WERI-Rb-1 (cell line): ENCODE results near the gene WBP11.

Experiments used
- DNase-seq: peaks from one replicate; pipeline ENCODE4 v3.0.0-alpha.2; 2020
- H3K27ac ChIP-seq: fragments of 250-450 bp; sonication (Bioruptor Pico); 2 replicates; pipeline ENCODE4 v1.5.1; 2020; ENCODE audit warnings: mild to moderate bottlenecking, moderate library complexity
- H3K27me3 ChIP-seq: fragments of 250-450 bp; sonication (Bioruptor Pico); 2 replicates; pipeline ENCODE4 v1.5.1; 2021; ENCODE audit warnings: mild to moderate bottlenecking, low read depth, moderate library complexity; ENCODE audit not compliant: insufficient read depth, severe bottlenecking
- H3K36me3 ChIP-seq: fragments of 250-450 bp; sonication (Bioruptor Pico); 2 replicates; pipeline ENCODE4 v1.5.1; 2020; ENCODE audit warnings: mild to moderate bottlenecking, moderate library complexity
- H3K4me3 ChIP-seq: 2 replicates; pipeline ENCODE4 v1.5.1; 2011; ENCODE audit warnings: low read depth, mild to moderate bottlenecking, control low read depth, low read length
- H3K9me3 ChIP-seq: fragments of 250-450 bp; sonication (Bioruptor Pico); 2 replicates; pipeline ENCODE4 v1.5.1; 2021; ENCODE audit warnings: mild to moderate bottlenecking, moderate library complexity; ENCODE audit not compliant: severe bottlenecking
- CTCF ChIP-seq: IDR thresholded peaks from 2 replicates; pipeline ENCODE4 v1.5.1; 2011; ENCODE audit warnings: low read depth, mild to moderate bottlenecking, control low read depth, inconsistent platforms, low read length

The WBP11 gene

DNA sequence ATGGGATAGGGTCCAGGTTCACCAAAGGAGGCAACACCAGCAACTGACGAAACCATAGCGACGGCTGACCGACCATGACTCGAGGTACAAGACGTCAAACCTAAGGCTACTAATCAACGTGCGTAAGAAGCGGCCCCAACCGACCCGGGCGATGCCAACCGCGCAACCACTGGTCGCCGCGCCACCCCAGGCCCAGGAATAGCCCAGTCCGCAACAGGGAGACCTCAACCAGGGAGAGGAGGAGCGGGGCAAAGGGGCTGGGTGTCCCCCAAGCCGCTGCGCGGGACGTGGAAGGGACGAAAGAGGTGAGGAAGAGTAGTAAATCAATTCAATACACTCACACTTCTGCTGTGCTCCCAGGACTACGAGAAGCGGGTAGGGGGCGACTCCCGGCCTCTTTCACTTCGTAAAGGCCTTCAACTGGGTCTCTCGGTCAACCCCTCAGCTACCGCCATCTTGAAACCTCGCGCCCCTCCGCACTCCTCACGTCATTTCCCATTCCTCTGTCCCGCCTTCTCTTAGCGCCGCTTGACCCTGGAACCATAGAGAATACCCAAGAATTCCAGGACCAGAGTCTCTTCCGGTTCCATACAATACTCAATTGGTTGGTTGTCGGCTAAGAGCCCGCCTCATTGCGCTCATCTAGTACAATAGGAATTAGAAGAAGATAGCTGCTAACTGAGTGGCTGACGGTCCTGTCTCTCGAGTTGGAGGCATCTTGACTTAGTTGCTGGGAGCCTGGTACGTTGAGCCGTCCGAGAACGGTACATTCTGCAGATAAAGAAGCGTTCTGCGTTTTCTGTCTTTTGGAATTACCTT, at the start of gene WBP11, which contains the start of gene C12orf60:
WBP11 (minus strand) TSS at position 468 of the 819 bp plus-strand sequence. CDS start 2,095 bp downstream, outside the sequence.
C12orf60 (plus strand) TSS at position 660 of the 819 bp plus-strand sequence. CDS start 19,266 bp downstream, outside the sequence.
- TF ChIP-seq CTCF = no peak
- Histone ChIP-seq H3K27me3 (no peaks in the 10 kb centered on the region), H3K9me3 (no peaks in the 10 kb centered on the region), H3K4me3 (peak within 1 kb of the TSS; percentile 79), H3K27ac (peak within 1 kb of the TSS; percentile 97), H3K36me3 (peaks cover 36% of the 10 kb centered on the region)
- peak; percentile 95 for DNase-seq

DNA sequence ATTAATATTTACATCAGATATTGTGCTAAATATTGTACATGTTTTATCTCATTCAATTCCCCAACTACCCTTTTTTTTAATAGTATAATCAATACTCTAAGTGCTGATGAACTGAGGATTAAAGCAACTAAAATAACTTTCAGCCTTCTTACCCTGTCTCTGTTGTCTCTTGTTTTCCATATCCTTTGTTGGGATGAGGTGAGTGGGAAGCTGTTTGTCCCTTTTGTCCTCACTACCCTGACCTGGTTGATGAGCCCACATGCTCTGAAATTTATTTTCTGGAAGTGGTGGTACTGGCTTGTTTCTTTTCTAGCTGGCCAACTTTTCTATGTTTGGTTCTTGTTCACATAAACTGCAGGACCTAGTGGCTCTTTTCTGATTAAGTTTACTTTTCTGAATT, 49.6 kb upstream of the WBP11 start:
- H3K27ac ChIP-seq = no peak overlapping the region
- no peaks in the 10 kb centered on the region for H3K9me3 ChIP-seq
- no peak overlapping the region for H3K4me3 ChIP-seq
- DNase-seq = no peak
- no peaks in the 10 kb centered on the region for H3K27me3 ChIP-seq
- TF ChIP-seq CTCF = no peak
- H3K36me3 ChIP-seq = no peaks in the 10 kb centered on the region

DNA sequence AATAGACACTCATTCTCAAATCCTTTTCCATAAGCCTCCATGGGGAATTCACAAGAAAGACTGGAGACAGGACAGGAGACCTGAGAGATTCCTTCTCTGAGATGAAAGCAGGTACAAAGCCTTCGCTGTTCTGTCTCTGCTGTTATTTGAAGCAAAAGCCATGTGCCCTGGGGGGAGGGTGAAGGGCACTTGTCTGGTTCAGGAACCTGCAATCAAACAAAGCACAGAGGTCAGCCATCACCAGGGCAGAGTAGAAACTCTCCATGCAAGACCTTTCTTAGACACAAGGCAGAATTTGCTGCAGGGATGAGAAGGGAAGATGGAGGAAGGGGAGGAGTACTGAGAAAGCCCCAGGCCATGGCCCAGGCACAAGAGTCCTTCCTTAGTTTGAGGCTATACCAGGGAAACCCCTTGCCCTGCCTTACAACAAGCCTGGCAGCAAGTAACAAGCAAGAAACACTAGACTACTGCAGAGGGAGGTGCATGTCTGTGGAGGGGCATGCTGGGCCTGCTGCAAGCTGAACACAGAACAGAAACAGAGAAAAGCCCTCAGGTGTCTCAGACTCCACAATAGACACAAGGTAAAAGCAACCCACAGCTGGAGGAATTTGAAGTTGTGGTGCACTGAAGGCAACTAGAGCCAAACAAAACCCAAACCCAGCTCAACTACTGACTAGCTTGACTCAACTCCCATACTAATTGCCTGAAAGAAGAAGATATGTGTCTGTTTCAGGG, 47.8 kb upstream of the WBP11 start:
- TF ChIP-seq CTCF = no peak
- H3K27ac ChIP-seq = no peak overlapping the region
- H3K4me3 ChIP-seq = no peak overlapping the region
- H3K9me3 ChIP-seq = no peaks in the 10 kb centered on the region
- H3K27me3 ChIP-seq = no peaks in the 10 kb centered on the region
- no peaks in the 10 kb centered on the region for H3K36me3 ChIP-seq
- no peak for DNase-seq

DNA sequence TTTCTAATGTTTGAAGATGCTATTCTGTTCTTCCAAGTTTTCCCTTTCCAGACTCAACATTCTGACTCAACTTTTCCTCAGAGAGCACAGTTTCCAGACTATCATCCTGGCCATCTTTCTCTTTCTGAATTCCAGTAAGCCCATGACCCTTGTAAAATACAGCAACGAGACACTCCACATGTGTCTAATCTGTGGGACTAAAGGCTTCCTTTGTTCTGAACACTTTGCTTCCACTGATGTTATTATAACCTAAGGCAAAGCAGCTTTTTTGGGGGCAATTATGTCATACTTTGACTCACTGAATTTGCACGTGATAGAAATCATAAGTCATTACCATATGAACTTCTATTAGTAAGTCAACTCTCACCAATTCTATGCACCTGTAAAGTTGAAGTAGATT, 46.4 kb upstream of the WBP11 start:
- DNase-seq = no peak
- TF ChIP-seq CTCF = no peak
- no peak overlapping the region for H3K27ac ChIP-seq
- no peaks in the 10 kb centered on the region for H3K9me3 ChIP-seq
- no peaks in the 10 kb centered on the region for H3K27me3 ChIP-seq
- no peak overlapping the region for H3K4me3 ChIP-seq
- no peaks in the 10 kb centered on the region for H3K36me3 ChIP-seq

DNA sequence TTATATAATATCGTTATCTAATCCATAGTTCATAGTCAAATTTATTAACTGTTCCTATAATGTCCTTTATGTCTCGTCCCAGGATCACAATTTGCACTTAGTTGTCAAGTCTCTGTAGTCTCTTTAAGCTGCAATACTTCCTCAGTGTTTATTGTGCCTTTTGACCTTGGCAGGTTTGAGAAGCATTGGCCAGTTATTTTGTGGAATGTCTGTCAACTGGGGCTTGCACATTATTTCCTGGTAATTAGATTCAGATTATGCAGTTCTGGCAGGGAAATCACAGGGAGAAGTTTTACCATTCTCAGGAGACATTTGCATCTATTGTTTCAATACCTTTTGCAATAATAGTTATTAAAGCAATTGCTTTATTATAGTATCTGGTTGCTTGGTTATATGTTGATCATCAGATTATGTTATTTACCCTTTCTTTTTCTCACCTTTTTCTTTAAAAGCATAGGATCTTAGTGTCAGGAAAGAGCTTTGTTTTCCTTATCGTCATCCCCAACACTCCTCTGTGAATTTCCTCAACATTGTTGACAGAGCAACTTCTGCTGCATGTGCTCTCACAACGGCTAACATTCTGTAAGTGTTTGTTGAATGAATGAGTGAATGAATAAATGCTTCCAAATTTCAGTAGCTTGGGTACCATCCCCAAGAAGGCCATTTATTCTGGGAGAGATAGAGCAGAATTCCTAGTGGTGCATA, 43.8 kb upstream of the WBP11 start:
- Histone ChIP-seq H3K27ac (no peak overlapping the region), H3K27me3 (no peaks in the 10 kb centered on the region), H3K36me3 (no peaks in the 10 kb centered on the region), H3K4me3 (no peak overlapping the region), H3K9me3 (no peaks in the 10 kb centered on the region)
- TF ChIP-seq CTCF = no peak
- DNase-seq = no peak
